Neuronal stem cell (in vitro differentiated cells): Measurements from ENCODE around the gene PTCD1.
"Not testable (repeated sequence)": the region's sequence is repeated elsewhere in the genome, so short reads cannot be mapped to it uniquely, and the experiment has no call there.

Experiments used
- DNase-seq: peaks from one replicate; pipeline ENCODE4 v3.0.0-alpha.2; 2013; ENCODE audit warnings: low spot score
- H2AFZ ChIP-seq: one replicate; pipeline ENCODE4 v1.6.1; 2013; ENCODE audit warnings: mild to moderate bottlenecking, low read length, inconsistent platforms
- H2AK5ac ChIP-seq: 2 replicates; pipeline ENCODE4 v1.6.1; 2013; ENCODE audit warnings: low read depth, mild to moderate bottlenecking, inconsistent platforms, low read length, moderate library complexity, mixed read lengths
- H2BK120ac ChIP-seq: 2 replicates; pipeline ENCODE4 v1.6.1; 2013; ENCODE audit warnings: low read depth, mild to moderate bottlenecking, inconsistent platforms, low read length, moderate library complexity, mixed read lengths
- H2BK12ac ChIP-seq: one replicate; pipeline ENCODE4 v1.6.1; 2013; ENCODE audit warnings: low read length, inconsistent platforms
- H2BK15ac ChIP-seq: 2 replicates; pipeline ENCODE4 v1.6.1; 2013; ENCODE audit warnings: mild to moderate bottlenecking, low read length, inconsistent platforms, mixed read lengths
- H2BK5ac ChIP-seq: one replicate; pipeline ENCODE4 v1.6.1; 2013; ENCODE audit warnings: inconsistent platforms, mild to moderate bottlenecking, low read length, moderate library complexity
- H3K14ac ChIP-seq: one replicate; pipeline ENCODE4 v1.6.1; 2013; ENCODE audit warnings: low read length, inconsistent platforms
- H3K18ac ChIP-seq: 2 replicates; pipeline ENCODE4 v1.6.1; 2013; ENCODE audit warnings: low read length, inconsistent platforms
- H3K23ac ChIP-seq: 2 replicates; pipeline ENCODE4 v1.6.1; 2013; ENCODE audit warnings: low read depth, mild to moderate bottlenecking, mixed read lengths, low read length, inconsistent platforms; ENCODE audit not compliant: poor library complexity
- H3K27ac ChIP-seq: replicated peaks from 3 replicates; pipeline ENCODE4 v1.5.1; 2013; ENCODE audit warnings: low read length, inconsistent platforms
- H3K27me3 ChIP-seq, 3 experiments: 2 replicates each; pipeline ENCODE4 v1.6.1; 2013; ENCODE audit warnings: low read length in 3 of 3, mild to moderate bottlenecking in 2 of 3, inconsistent platforms in 1 of 3, low read depth in 1 of 3, mixed read lengths in 1 of 3, moderate library complexity in 1 of 3; ENCODE audit not compliant: control insufficient read depth in 3 of 3, insufficient read depth in 3 of 3
- H3K36me3 ChIP-seq, 2 donors: replicated peaks in 1 of 2; 2 replicates each; pipeline ENCODE4 v1.6.1; 2013; ENCODE audit warnings: low read length in 2 of 2; ENCODE audit not compliant: control insufficient read depth in 2 of 2, insufficient read depth in 2 of 2
- H3K4ac ChIP-seq: 2 replicates; pipeline ENCODE4 v1.6.1; 2013; ENCODE audit warnings: inconsistent platforms, mild to moderate bottlenecking, low read length, moderate library complexity
- H3K4me1 ChIP-seq, 2 donors: 1 replicate in 1 of 2; 2 replicates in 1 of 2; pipeline ENCODE4 v1.6.1; 2013; ENCODE audit warnings: low read length in 2 of 2, low read depth in 1 of 2; ENCODE audit not compliant: control insufficient read depth in 2 of 2, insufficient read depth in 1 of 2
- H3K4me2 ChIP-seq: one replicate; pipeline ENCODE4 v1.6.1; 2013; ENCODE audit warnings: mild to moderate bottlenecking, low read length, inconsistent platforms; ENCODE audit not compliant: insufficient read depth, poor library complexity, severe bottlenecking
- H3K4me3 ChIP-seq, 2 donors: 2 replicates each; pipeline ENCODE4 v1.5.1; 2013; ENCODE audit warnings: low read length in 2 of 2, mild to moderate bottlenecking in 2 of 2, inconsistent platforms in 1 of 2, moderate library complexity in 1 of 2
- H3K79me1 ChIP-seq: one replicate; pipeline ENCODE4 v1.6.1; 2013; ENCODE audit warnings: low read depth, mild to moderate bottlenecking, inconsistent platforms, low read length, moderate library complexity
- H3K9ac ChIP-seq: one replicate; pipeline ENCODE4 v1.6.1; 2013; ENCODE audit warnings: mild to moderate bottlenecking, low read depth, low read length, inconsistent platforms; ENCODE audit not compliant: poor library complexity
- H3K9me3 ChIP-seq, 2 donors: replicated peaks in 1 of 2; 2 replicates each; pipeline versions ENCODE3 to v1.6.1; 2013; ENCODE audit warnings: low read length in 2 of 2, mild to moderate bottlenecking in 2 of 2, inconsistent platforms in 1 of 2, low read depth in 1 of 2, mixed read lengths in 1 of 2, moderate library complexity in 1 of 2; ENCODE audit not compliant: control insufficient read depth in 2 of 2, insufficient read depth in 1 of 2
- H4K8ac ChIP-seq: one replicate; pipeline ENCODE4 v1.6.1; 2013; ENCODE audit warnings: low read depth, mild to moderate bottlenecking, inconsistent platforms, low read length, moderate library complexity
- H4K91ac ChIP-seq: one replicate; pipeline ENCODE4 v1.6.1; 2013; ENCODE audit warnings: low read length, low read depth, mild to moderate bottlenecking, inconsistent platforms; ENCODE audit not compliant: poor library complexity
- WGBS, 2 donors: extraction: QIAGEN DNeasy Blood & Tissue Kit; methylation state at CpG; one replicate each; pipeline ENCODE4 v1.1.7; 2013; ENCODE audit warnings: missing lambda C conversion rate in 2 of 2, mixed read lengths in 1 of 2; ENCODE audit not compliant: insufficient read length in 2 of 2, insufficient replicate concordance in 1 of 2; ENCODE audit errors: extremely low coverage in 2 of 2; 5-methylcytosine and 5-hydroxymethylcytosine counted together

Gene PTCD1

DNA sequence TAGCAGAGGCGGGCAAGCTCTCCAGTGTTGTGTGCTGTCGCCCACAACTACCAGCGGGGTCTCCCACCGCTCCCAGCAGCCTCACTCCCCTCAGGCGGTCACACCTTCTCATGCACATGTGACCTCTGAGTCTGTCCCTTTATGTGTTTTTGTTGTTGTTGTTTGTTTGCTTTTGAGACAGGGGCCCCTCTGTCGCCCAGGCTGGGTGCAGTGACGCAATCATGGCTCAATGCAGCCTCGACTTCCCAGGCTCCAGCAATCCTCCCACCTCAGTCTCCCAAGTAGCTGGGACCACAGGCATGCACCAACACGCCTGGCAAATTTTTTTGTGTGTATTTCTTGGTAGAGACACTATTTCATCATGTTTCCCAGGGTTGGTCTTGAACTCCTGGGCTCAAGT is 1.6 kb upstream of the PTCD1 start:
- H3K18ac ChIP-seq = no peak overlapping the region
- no peak overlapping the region for H2BK12ac ChIP-seq
- H2BK120ac ChIP-seq = no peak overlapping the region
- DNase-seq = no peak
- H3K9me3 ChIP-seq = no peaks in the 10 kb centered on the region
- H2AFZ ChIP-seq = no peak overlapping the region
- no peak overlapping the region for H4K8ac ChIP-seq
- no peak overlapping the region for H3K4ac ChIP-seq
- peaks cover 12 to 60% of the 10 kb centered on the region in 2 donors for H3K36me3 ChIP-seq
- H3K4me1 ChIP-seq = peaks cover 8 to 12% of the 10 kb centered on the region in 2 donors
- H2BK5ac ChIP-seq = no peak overlapping the region
- peaks cover 10% of the 10 kb centered on the region for H3K79me1 ChIP-seq
- no peak overlapping the region for H3K27ac ChIP-seq
- no peak overlapping the region for H4K91ac ChIP-seq
- H3K9ac ChIP-seq = peak overlapping the region; percentile 30
- no peak overlapping the region for H3K4me2 ChIP-seq
- no peak overlapping the region for H2BK15ac ChIP-seq
- no peaks in the 10 kb centered on the region for H3K27me3 ChIP-seq
- no peak overlapping the region for H3K14ac ChIP-seq
- peak overlapping the region in 1 of 2 donors; percentile 86 for H3K4me3 ChIP-seq
- no CpG with 5 or more reads among the region's 9 CpGs for WGBS, 2 donors
- H2AK5ac ChIP-seq = no peak overlapping the region
- H3K23ac ChIP-seq = no peak overlapping the region

DNA sequence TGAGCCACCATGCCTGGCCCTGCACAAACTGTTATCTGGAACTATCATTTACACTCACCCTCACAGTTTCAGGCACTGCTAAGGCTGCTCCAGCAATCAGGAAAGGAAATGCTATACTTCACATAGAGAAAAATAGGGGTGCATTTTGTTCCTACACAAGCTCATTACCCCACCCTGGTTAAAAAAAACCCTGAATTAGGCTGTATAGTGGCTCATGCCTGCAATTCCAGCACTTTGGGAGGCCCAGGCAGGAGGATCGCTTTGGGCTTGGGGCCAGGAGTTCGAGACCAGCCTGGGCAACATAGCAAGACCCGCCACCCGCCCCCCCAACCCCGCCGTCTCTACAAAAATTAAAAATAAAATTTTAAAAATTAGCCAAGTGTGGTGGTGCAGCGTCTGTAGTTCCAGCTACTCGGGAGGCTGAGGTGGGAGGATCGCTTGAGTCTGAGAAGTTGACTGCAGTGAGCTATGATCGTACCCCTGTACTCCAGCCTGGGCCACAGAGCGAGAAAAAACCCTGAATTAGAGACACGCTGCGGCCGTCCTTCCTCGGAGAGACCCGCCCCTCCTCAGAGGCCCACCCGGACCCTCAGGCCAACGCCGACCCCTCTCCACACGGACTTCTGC is 539 bp downstream of the PTCD1 start:
- Histone ChIP-seq H3K14ac (peak overlapping the region; percentile 85), H3K4ac (no peak overlapping the region), H2BK120ac (no peak overlapping the region), H2AK5ac (peak overlapping the region; percentile 61), H3K9me3 (no peaks in the 10 kb centered on the region), H3K4me2 (peak overlapping the region; percentile 76), H3K23ac (peak overlapping the region; percentile 98), H4K91ac (no peak overlapping the region), H3K36me3 (peaks cover 18 to 61% of the 10 kb centered on the region in 2 donors), H2AFZ (peak overlapping the region; percentile 99), H2BK15ac (peak overlapping the region; percentile 91), H3K9ac (peak overlapping the region; percentile 91), H3K79me1 (peaks cover 16% of the 10 kb centered on the region), H2BK12ac (peak overlapping the region; percentile 78), H3K4me3 (peak overlapping the region; percentile 86 to 98), H2BK5ac (peak overlapping the region; percentile 79), H3K4me1 (peaks cover 8 to 12% of the 10 kb centered on the region in 2 donors), H4K8ac (peak overlapping the region; percentile 76), H3K18ac (peak overlapping the region; percentile 95), H3K27ac (no peak overlapping the region), H3K27me3 (no peaks in the 10 kb centered on the region)
- WGBS, 2 donors = no CpG with 5 or more reads among the region's 20 CpGs
- no peak for DNase-seq

DNA sequence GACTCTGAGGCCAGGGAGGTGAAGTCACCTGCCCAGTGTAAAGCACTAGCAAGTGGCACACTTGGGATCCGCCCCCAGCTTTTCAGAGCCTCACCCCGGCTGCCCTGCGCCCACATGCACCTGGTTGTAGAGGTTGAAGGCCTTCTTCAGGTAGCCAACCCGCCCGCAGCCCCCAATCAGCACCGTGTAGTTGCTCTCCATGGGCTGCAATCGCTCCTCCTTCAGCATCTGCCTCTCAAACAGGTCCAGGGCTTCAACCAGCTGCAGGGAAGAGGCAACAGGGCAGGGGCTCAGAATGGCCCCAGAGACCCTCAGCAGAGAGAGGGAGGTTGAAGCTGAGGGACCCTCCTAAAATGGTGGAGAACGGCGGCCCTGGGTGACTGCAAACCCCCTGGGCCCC is 5.4 kb downstream of the PTCD1 start:
- no CpG with 5 or more reads among the region's 9 CpGs for WGBS, 2 donors
- H4K91ac ChIP-seq = no peak overlapping the region
- H2AFZ ChIP-seq = no peak overlapping the region
- H3K23ac ChIP-seq = peak overlapping the region; percentile 43
- no peak overlapping the region for H2AK5ac ChIP-seq
- peaks cover 45 to 79% of the 10 kb centered on the region in 2 donors for H3K36me3 ChIP-seq
- H2BK120ac ChIP-seq = no peak overlapping the region
- H3K27me3 ChIP-seq = no peaks in the 10 kb centered on the region
- no peaks in the 10 kb centered on the region for H3K9me3 ChIP-seq
- peaks cover 6% of the 10 kb centered on the region for H3K79me1 ChIP-seq
- H3K14ac ChIP-seq = no peak overlapping the region
- no peak overlapping the region for H3K4me2 ChIP-seq
- H3K4me3 ChIP-seq = no peak overlapping the region
- H3K4ac ChIP-seq = no peak overlapping the region
- no peak overlapping the region for H4K8ac ChIP-seq
- H3K4me1 ChIP-seq = peaks cover 2 to 5% of the 10 kb centered on the region in 2 donors
- H2BK15ac ChIP-seq = no peak overlapping the region
- H3K18ac ChIP-seq = no peak overlapping the region
- no peak overlapping the region for H2BK5ac ChIP-seq
- H3K9ac ChIP-seq = no peak overlapping the region
- H3K27ac ChIP-seq = no peak overlapping the region
- DNase-seq = no peak
- no peak overlapping the region for H2BK12ac ChIP-seq

DNA sequence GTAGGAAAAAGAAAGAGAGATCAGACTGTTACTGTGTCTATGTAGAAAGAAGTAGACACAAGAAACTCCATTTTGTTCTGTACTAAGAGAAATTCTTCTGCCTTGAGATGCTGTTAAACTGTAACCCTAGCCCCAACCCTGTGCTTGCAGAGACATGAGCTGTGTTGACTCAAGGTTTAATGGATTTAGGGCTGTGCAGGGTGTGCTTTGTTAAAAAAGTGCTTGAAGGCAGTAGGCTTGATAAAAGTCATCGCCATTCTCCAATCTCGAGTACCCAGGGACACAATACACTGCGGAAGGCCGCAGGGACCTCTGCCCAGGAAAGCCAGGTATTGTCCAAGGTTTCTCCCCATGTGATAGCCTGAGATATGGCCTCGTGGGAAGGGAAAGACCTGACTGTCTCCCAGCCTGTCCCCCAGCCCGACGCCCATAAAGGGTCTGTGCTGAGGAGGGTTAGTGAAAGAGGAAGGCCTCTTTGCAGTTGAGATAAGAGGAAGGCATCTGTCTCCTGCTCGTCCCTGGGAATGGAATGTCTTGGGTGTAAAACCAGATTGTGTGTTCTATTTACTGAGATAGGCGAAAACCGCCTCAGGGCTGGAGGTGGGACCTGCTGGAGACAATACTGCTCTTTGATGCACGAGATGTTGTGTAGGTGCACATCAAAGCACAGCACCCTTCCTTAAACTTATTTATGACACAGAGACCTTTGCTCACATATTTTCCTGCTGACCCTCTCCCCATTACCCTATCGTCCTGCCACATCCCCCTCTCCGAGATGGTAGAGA is 6.7 kb downstream of the PTCD1 start:
- not testable (repeated sequence) for H2BK120ac ChIP-seq, H4K91ac ChIP-seq, H3K9ac ChIP-seq, H2BK12ac ChIP-seq, H3K23ac ChIP-seq, H2BK15ac ChIP-seq, H3K27me3 ChIP-seq, H3K4me3 ChIP-seq, DNase-seq, H3K14ac ChIP-seq, H3K4ac ChIP-seq, H3K9me3 ChIP-seq, H2AFZ ChIP-seq, H3K4me1 ChIP-seq, H3K18ac ChIP-seq, H4K8ac ChIP-seq, H2BK5ac ChIP-seq, H2AK5ac ChIP-seq, H3K79me1 ChIP-seq, H3K27ac ChIP-seq, H3K4me2 ChIP-seq
- H3K36me3 ChIP-seq = peaks cover 45 to 79% of the 10 kb centered on the region in 2 donors
- WGBS, 2 donors = no CpG with 5 or more reads among the region's 13 CpGs
